GM18858 (cell line): ENCODE data around the gene VPS4A.

ENCODE experiments used
- ATAC-seq: cut with Tn5 transposase; IDR thresholded peaks from one replicate; pipeline ENCODE4 v1.9.1; 2021; ENCODE audit not compliant: unreplicated experiment

The VPS4A gene

DNA sequence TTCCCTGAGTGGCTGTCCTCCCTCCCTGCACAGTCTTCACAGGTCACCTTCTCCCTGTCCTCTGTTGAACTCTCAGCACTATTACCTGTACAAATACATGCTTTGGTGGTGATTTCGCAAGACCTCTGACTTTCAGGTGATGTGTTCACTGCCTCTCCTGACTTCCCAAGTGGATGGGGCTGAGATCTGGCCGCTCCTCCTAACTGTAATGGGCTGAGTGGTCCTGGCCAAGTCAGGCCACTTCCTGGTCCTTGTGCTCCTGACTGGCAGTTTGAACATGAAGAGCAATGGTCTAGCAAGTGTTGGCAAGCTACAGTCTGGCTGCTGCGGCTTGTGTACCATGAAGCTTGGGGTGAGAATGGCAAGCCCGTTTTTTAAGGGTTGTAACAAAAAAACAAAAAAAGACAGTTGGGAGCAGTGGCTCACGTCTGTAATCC, 52.1 kb downstream of the VPS4A start:
- ATAC-seq: no peak

DNA sequence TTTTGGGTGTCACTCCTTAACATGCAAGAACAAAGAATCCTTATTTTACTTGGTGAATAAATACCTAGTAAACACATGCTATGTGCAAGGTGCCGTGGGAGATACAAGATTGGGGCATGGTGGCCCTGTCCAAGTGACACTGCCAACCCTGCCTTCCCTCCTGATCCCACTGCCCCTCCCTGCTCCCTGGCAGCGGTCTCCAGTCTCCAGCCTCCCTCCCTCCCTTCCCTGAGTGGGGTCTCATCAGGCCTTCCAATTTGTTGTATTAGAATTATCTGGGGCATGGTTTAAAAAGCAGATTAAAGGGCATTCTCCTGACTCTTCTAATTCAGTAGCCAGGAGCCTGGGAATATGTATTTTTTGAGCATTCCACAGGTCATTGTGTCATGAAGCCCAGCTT, 52.9 kb downstream of the VPS4A start:
- no peak for ATAC-seq

- no peak for ATAC-seq
These were observed 54.8 kb downstream of the VPS4A start for GRCh38 chr16:69365901-69366300.

DNA sequence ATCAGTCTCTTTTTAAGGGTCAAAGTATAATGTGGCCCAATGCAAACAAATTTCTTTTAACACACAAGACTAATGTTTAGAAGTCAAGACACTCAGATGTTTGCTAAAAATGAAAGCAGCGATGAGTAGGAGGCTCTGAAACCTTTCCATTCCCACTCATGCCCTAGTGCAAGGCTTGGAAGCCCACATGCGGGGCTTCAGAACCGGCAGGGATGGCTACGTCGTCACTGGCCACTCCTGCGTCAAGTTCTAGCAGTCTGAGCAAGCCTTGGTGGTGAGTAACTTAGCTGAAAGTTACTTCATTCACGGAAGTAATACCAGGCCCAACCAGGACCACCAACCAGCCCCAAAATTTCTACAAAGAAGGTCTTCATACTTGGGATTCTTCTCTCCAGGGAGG, 55.3 kb downstream of the VPS4A start:
- no peak for ATAC-seq

DNA sequence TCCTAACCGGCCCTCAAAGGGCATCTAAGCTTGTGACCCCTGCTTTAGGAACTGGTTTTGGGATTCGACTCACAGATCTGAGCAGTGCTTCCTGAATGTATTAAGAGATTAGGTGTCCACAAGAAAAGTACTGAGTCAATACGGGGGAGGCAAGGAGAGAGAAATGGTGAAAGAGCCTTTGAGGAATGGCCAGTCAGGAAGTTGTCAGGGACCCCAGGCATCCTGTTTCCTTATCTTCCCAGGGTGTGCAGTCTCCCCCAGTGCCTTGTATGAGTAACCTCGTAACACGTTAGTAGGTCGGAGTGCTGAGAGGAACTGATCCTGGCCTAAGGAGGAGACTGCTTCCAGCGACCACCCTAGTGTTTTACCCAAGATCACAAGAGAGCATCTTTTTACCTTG, 56.8 kb downstream of the VPS4A start:
- ATAC-seq: no peak

GRCh38 chr16:69368866-69369265, 57.7 kb downstream of the VPS4A start:
- ATAC-seq: no peak

- no peak for ATAC-seq
These were observed 60.4 kb downstream of the VPS4A start for GRCh38 chr16:69371564-69371963.

DNA sequence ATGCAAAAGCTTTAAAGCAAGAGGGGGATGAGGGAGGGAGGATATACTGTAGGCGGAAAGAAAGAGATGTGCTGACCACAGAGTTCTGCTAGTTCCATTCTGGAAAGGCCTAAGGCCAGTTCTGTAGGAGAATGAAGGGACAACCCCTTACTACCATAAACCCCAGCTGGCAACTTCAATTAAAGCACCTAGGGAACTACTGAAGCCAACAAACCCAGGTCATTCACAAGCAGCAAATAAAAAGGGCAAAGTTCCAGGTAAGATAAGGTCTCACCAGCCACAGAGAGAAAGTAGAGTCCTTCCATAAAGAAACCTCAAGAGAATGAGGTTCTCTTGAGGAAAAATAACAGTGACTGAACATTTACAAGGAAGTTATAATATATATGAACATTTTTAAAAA, 61.9 kb downstream of the VPS4A start:
- ATAC-seq: no peak
